M059J (cell line): Measurements from ENCODE around the gene INSYN2B. TPM values are rescaled to one million over a fixed set of nuclear protein-coding genes. Genes with fewer than 3 reads are reported as not detected.
A peak's percentile ranks its signal among the peaks of the same experiment; 100 is the strongest.

Experiments used
- DNase-seq: peaks from one replicate; pipeline ENCODE4 v3.0.0-alpha.2; 2012; ENCODE audit warnings: low read depth
- total RNA-seq: library from RNA; depleted of rRNA; stranded (reverse); fragments of >200 nt; shearing (Covaris generic); gene quantifications from 2 replicates; pipeline ENCODE4 v1.2.3, GENCODE V29; 2014

INSYN2B gene
- total RNA-seq, 1 experiment from 2014 or later: 47.0 TPM

GRCh38 chr5:169889572-169889971, 90.7 kb downstream of the INSYN2B start:
- DNase-seq: no peak

- DNase-seq: no peak
Observed at GRCh38 chr5:169886677-169887076, 93.6 kb downstream of the INSYN2B start.

- no peak for DNase-seq
Observed at GRCh38 chr5:169886033-169886432, 94.3 kb downstream of the INSYN2B start.

GRCh38 chr5:169881702-169882303, 98.5 kb downstream of the INSYN2B start:
- DNase-seq: no peak

- DNase-seq: no peak
Observed at GRCh38 chr5:169880785-169881184, 99.5 kb downstream of the INSYN2B start.

- no peak for DNase-seq
Observed at GRCh38 chr5:169880012-169880663, 100.2 kb downstream of the INSYN2B start.

GRCh38 chr5:169876386-169876785, 103.9 kb downstream of the INSYN2B start:
- DNase-seq: peak; percentile 62

- DNase-seq: no peak
Observed at GRCh38 chr5:169875731-169876130, 104.6 kb downstream of the INSYN2B start.

GRCh38 chr5:169875091-169875728, 105.1 kb downstream of the INSYN2B start:
- no peak for DNase-seq

GRCh38 chr5:169874621-169875020, 105.7 kb downstream of the INSYN2B start:
- DNase-seq: no peak

GRCh38 chr5:169873642-169874041, 106.7 kb downstream of the INSYN2B start:
- no peak for DNase-seq

GRCh38 chr5:169871826-169872490, 108.3 kb downstream of the INSYN2B start:
- no peak for DNase-seq

- no peak for DNase-seq
Observed at GRCh38 chr5:169870211-169870610, 110.1 kb downstream of the INSYN2B start.

GRCh38 chr5:169869066-169869465, 111.2 kb downstream of the INSYN2B start:
- DNase-seq: no peak

- DNase-seq: no peak
Observed at GRCh38 chr5:169867347-169867746, 112.9 kb downstream of the INSYN2B start.

GRCh38 chr5:169864483-169864882, 115.8 kb downstream of the INSYN2B start:
- DNase-seq: no peak

- no peak for DNase-seq
Observed at GRCh38 chr5:169862391-169862811, 117.9 kb downstream of the INSYN2B start.

GRCh38 chr5:169861934-169862333, 118.4 kb downstream of the INSYN2B start:
- peak; percentile 89 for DNase-seq

GRCh38 chr5:169861433-169861832, 118.9 kb downstream of the INSYN2B start:
- DNase-seq: no peak

- DNase-seq: no peak
Observed at GRCh38 chr5:169860585-169860984, 119.7 kb downstream of the INSYN2B start.

GRCh38 chr5:169856571-169856970, 123.7 kb downstream of the INSYN2B start:
- DNase-seq: peak; percentile 92

GRCh38 chr5:169851321-169851850, 128.9 kb downstream of the INSYN2B start:
- no peak for DNase-seq
